GM19351 (cell line): ENCODE results near the gene FBN2.

Source experiments
- ATAC-seq: cut with Tn5 transposase; IDR thresholded peaks from one replicate; pipeline ENCODE4 v1.9.1; 2021; ENCODE audit warnings: mild to moderate bottlenecking, moderate library complexity; ENCODE audit not compliant: unreplicated experiment

The FBN2 gene

DNA sequence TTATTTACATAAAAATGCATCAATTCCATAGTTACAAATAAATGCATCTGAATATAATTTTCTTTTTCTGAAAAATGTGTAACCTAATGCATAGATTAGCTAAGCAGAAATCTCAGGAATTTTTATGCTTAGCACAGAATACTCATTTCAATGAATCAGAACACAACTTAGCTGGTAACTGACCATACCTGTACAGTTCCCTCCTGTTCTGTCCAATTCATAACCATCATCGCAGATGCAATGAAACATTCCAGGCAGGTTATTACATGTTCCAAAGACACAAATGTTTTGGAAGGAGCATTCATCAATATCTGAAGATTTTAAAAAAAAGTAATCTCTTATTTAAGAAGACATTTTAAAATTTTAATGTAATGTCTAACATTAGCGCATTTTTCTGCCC is 219.4 kb downstream of the FBN2 start:
- no peak for ATAC-seq

DNA sequence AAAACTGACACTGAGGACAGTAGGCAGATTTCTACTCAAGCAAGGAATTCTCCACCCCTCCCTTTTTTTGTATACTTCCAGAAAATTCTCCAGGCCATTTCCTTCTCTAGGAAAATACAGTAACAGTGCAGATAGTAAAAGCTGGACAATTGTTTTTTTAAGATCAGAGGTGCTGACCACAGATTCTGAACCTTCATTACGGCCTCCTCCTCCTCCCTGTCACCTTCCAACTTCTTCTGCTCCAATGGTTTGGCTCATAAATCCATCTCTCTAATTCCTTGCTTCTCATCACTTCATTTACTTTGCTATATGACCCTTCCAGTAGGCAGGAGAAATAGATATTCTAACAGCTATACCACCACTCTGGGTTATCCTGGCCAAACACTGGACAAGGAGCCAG is 220.6 kb downstream of the FBN2 start:
- ATAC-seq: no peak

DNA sequence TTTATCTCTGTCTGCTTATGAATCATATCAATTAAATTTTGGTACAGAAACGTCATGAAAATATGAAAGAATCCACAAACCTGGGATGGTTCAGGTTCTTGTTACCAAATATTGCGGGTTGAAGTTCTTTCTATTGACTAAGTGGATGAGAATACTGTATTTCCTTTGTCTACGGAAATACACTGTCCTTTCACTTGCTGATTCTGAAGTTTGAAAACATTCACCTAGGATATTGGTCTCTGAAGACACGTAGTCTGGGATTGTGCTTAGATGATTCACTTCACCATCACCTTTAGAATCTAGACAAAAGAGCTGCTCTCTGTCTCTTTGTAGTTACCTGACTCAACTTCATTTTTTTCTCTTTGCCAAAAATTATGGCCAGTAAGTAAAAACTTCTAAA is 222.4 kb downstream of the FBN2 start:
- no peak for ATAC-seq

DNA sequence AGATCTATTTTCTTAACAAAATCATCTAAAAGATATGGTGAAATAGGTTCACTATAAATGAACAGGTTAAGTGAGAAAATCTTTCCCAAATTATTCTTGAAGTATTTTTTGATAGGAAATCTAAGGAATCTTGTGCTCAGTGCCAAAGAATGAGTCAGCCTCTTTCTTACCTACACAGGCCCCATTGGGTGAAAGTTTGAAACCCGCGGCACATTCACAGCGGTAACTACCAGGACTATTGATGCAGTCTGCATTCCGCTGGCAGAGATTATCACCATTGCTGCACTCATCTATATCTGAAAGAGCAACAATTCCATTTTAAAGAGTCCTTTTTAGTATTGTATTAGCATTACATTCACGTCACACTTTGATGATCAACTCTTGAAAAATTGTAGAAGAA is 232.7 kb downstream of the FBN2 start:
- no peak for ATAC-seq

DNA sequence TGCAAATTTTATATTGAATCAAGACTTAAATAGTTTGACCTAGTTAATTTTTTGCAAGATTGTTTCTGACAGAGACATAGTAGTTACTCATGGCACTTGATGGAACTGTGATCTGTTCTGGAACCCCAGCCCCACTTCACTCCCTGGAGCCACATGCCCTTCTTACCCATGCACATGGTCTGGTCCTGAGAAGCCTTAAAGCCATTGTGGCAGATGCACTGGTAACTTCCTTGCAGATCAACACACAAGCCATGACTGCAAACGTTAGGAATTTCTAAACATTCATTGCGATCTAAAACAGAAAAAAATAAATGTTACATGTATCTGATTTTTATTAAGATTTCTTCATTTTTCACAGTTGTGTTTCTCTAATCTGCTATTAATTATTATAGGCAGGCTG is 233.3 kb downstream of the FBN2 start:
- ATAC-seq: no peak

DNA sequence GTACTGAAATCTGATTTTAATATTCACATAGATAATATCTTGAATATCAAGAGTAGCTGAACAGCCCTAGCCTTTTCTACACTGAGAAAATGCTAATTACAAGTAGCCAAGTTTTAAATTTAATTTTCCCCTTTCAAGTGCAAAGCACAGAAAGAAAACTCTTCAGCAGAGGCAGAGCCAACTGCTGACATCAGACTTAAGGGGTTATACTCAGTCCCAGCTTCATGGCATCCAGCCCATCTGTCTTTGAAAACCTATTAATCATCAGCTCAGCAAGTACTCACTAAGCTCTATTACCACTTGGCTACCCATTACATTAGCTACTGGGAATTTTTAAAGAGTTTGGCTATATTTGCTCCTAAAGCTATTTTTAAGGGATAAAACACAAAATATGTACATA is 234.0 kb downstream of the FBN2 start:
- ATAC-seq: no peak

DNA sequence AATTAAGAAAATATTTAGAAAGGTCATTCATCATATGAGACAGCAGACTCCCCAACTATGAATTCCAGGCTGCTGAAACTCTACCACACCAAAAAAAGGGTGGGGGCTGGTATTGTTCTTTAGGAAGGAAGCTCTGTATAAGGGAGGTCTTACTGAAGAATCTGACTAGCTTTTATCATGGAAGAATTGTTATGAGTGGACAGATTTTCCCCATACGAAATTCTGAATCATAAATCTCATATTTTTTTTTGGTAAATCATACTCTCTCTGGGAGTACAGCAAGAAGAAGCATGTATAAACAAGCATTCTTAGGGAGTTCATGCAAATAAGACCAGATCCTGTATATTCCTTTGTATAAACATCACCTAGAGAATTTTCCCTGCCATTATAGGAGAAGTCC is 234.5 kb downstream of the FBN2 start:
- no peak for ATAC-seq

DNA sequence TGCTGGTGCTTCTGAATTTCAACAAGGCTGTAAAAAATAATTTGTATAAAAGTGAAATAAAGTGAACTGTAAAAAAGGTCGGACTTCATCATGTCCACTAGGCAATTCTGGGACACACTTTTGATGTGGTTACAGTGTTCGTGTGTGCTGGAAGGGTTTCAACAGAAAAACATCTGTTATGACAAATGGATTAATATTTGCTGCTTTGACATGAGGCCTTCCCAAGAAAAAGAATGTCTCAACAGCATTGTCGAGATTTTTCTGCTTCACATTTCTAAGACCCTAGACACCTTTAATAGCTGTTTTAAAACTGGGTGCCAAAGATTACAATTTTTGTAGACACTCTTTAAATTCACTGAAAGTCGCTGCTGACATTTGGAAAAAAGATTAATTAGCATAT is 237.9 kb downstream of the FBN2 start:
- no peak for ATAC-seq

DNA sequence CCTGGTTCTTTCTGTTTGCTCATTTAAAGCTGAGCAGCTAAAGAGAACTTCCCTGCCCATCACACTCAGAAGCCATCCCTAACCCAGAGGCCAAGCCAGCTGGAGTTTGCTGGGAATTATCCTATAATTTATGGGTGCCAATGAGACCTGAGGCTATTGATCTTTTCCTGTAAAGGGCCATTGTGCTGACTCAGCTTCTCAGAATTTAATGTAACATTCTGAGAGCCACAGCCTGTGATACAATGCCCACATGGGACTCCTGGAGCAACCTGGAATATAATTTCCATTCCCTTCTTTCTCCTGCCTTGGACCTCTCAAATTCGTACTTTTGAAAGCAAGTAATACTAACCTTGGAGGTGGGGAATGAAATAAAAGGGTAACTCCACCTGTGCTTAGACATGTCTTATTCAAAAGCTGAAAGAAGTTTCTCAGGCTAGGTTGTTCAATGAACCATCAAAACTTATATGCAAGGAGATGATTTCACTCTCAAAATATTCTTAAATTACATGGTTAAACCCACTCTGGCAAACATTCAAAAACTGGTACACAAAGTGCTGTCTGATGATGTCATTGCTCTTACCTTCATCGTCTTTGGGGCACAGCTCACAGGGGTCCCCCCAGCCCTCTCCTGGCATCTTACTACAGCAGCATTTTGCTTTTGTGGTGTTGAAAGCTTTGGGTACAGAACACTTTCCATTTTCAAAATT is 247.7 kb downstream of the FBN2 start:
- no peak for ATAC-seq

DNA sequence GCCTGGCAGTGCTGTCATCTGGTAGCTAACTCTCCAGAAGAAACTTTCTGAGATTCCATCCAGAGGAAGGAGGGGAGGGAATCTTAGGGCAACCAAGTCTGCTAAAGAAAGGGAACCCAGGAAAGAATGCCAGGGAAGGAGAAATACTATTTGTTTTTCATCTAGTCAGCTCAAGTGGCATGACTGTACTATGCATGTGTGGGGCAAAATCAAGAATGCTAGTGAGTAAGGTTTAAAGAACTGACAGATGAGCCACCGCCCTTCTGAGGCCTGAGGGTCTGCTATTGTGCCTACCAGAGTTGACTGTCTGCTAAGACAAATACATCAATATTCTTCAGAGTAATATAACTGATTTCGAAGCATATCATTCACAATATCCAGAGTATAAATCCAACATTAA is 250.3 kb downstream of the FBN2 start:
- no peak for ATAC-seq

DNA sequence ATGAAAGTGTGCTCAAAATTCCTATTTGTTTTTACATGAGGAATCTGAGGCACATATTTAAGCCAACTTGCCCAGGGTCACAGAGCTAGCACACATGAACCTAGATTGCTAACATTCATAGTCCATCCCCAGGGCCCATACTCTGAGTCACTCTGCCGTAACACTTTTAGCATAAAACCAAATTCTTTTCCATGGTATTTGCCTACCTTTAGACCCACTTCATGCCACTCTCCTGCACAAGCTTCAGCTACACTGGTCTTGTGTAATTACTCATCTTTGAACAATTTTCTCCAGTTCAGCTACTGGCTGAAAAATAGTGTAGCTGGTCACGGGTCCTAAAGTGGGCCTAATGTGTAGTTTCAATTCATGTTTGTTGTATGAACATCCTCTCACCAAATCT is 253.8 kb downstream of the FBN2 start:
- no peak for ATAC-seq

DNA sequence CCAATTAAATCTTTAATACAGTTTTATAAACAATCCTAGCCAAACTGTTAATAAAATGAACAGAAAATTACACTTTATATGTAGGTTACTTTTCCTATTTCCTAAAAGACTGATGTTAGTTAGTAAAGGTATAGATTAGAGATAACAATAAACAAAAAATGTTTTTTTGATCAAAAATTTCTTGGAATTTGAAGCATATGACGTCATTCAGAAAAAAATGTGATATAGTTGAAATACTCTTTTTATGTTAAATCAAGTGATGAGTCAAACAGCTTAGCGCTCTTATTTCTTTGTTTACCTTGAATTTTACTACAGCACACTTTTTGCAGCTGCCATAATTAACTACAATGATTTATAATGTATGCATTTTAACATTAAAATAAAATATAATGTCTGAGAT is 258.7 kb downstream of the FBN2 start:
- ATAC-seq: no peak

DNA sequence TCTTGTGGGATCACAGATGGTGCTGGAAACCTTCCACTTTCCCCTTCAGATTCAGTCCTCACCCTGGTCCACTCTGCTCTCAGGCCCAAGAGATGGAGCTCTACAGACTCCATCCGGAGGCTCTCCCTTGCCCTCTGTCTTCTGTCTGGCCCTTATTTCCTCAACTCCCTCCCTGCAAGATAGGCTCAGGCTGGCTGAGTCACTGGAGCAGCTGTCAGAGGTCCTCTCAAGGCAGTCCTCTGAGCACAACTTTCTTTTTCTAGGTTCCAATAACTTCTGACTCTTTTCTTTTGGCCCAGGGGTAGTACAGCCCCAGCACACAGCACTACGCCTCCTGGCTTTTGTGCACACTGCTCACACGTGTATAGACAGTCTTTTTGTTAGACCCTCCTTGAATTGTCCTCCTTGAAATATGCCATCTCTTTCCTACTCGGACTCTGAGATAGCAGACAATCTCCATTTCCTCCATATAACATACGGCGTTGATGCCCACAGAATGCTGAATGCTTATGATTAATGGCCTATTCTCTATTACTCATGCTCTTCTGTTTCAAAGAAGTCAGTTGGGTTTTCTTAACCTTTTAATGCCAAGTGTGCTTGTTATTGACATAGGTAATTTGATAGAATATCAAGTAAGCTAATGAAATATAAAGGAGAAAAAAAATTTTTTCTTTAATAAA is 261.4 kb downstream of the FBN2 start:
- no peak for ATAC-seq

DNA sequence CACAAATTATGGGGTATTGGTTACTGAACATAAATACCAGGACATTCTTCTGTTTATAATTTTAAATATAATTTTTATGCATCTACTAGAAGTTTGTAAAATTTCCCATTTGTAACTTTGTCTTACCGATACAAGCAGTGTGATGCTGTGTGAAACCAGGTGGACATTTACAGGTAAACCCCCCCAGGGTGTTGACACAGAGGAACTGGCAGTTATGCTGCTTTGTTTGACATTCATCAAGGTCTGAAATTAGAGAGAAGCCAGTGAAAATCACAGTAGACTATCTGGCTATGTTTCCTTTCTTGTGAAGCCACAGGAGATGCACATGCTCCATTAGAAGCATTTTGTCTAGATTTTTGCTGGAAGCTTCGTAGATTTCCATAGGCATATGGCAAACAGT is 263.6 kb downstream of the FBN2 start:
- no peak for ATAC-seq

DNA sequence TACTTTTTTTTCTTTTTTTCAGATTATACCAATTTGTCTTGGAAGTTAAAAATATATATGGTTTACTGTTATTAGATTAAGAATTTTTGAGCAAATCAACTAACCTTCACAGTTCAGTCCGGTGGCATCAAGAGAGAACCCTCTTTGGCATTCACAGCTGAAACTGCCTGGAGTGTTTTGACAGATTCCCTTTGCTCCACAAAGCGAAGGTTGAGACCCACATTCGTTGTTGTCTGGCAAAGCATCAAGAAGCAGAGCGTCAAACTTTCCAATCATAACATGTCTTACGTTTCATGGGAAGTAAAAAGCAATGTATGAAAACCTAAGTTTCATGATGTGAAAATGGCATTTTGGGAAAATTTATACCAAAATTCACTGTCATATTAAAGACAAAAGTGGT is 264.3 kb downstream of the FBN2 start:
- no peak for ATAC-seq

DNA sequence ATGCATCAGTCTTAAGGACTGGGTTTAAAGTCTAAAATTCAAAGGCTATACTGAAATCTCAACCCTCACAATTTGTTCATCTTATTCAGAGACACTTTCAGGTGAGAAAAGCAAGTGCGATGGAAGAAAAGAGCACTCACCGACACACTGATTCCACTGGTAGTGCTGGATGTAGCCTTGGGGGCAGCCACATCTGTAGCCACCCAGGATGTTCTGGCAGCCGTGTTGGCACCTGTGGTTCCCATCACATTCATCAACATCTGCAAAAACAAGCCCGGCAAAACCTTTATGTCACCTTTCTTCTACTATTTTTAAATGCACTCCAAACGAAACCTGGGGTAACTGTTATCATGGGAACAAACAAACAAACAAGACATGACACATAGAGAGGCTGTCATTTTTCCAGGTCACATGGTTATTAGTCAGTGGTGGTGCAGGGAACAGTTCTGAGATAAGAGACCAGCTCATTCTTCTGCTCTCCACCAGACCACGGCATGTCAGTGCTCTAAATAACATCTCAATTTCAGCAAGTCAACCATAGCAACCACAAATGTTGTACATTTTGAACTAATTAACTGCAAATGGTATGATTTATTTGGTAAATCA is 266.1 kb downstream of the FBN2 start:
- ATAC-seq: no peak

DNA sequence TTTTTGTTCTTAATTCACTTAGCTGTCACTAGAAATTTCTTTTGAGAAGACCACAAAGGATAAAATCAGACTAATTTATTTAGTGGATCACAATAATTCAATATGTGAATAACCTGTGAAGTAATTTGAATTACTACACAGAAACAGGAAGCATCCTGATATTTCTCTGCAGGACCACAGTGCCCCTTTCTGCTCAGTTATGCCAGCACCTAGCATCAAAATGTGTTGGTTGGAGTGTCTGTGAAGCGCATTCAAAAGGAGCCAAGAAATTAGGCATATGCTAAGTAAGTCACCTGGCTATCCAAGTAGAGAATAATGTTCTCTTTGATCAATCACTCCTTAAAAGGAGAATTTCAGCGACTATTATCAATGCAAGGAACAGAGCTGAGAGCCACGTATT is 267.0 kb downstream of the FBN2 start:
- ATAC-seq: no peak

DNA sequence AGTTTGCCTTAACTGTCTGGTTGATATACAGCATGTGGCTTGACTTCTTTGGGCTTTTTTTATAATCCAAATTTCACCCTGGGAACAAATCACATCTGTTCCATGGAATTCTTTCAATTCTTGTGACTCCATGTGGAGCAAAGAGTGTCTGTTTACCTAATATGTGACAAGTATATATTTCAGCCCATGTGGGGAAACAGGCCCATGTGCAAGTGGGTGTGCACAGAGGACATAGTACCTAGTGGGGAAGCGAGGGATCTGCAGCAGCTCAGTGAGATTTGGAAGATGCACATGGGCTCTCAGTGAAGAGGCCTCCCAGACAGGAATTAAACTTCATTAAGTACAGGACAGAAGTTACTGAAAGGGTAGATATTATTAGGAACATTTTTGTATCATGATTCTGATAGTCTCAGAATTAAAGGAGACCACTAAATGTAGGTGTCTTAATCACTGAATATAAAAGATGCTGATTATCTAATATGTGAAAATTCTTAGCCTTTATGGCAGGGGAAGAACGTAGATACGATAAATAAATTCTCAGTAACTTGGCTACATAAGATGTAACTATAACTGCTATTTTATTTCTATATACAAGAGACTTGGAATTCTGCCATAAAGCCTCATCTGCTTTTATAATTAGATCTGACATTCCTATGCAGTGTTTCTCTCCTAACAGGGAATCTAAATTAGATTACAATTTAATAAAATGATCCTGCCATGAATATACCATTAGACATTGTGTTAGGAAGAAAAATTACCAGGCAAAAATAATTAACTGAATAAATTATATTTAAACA is 273.3 kb downstream of the FBN2 start:
- ATAC-seq: no peak

DNA sequence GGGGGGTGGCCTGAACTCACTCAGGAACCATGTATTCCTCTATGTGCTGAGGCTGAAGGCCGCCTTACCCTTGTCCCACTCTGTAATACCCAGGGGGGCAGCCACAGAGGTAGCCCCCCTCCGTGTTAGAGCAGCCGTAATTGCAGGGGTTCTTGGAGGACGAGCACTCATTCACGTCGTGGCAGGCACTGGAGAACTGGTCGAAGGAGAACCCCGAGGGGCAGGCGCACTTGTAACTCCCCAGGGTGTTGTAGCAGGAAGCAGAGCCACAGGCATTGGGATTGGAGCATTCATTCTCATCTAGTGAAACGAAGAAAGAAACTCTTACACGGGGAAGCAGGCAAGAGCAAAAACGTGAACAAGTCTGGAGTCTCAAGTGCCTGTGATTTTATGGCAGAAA is 274.7 kb downstream of the FBN2 start:
- no peak for ATAC-seq

DNA sequence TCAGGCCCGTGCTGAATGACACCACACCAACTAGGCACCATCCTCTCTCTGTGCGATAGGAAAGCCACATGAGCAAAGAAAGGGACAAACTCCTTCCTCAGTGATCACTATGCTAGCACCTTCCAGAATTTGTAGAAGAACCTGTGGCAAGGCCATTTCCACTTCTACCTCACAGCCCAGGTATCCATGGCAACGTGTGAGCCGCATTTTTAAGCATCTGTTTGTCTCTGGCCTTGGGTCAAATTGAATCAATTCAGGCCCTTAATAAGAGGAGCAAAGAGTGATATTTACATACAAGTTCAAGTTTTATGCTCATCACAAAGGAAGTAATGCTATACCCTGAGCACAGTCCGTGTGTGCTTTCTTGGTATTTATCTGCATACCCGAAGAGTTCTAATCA is 275.1 kb downstream of the FBN2 start:
- ATAC-seq: no peak

DNA sequence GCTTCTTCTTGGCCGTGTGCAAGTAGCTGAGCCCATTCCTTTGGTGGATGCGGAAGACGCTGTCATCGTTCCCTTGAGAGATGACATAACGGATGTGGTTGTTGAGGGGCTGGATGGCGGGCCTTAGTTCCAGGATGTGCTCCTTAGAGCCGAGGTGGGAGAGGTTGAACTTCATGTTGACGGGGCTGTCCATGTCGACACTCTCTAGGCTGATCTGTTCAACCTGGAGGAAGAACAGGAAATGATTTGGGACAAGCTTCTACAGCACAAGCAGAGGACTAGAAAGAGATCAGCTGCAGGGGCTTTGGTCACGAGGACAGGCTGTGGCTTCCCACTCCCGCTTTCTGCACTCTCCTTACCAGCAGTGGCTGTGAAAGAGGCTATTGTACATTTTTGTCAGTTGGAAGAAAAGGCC is 278.4 kb downstream of the FBN2 start:
- ATAC-seq: no peak

DNA sequence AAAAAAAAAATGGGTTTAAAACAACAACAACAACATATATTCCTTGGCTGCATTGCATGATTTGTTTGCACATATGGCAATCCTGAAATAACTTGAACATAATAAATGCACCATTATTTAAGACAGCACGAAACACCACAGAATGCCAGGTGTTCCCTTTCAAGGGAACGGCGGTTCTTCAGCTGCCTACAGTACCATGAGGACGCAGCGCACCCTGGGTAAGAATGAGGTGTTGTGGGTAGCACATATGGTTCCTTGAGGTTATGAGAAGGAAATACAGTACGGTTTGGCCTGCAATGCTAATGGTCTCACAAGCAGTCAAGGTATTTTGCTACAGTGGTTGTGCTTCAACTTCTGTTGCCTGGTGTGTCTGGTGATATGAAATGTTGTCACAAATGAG is 279.7 kb downstream of the FBN2 start:
- ATAC-seq: no peak
